Measurements from ENCODE around the gene FAM20C. TPM values are rescaled to one million over a fixed set of nuclear protein-coding genes. Genes with fewer than 3 reads are reported as not detected.
A peak's percentile ranks its signal among the peaks of the same experiment; 100 is the strongest.

The FAM20C gene
- total RNA-seq, 2 donors from 2014 or later: 56.6 to 74.3 TPM

DNA sequence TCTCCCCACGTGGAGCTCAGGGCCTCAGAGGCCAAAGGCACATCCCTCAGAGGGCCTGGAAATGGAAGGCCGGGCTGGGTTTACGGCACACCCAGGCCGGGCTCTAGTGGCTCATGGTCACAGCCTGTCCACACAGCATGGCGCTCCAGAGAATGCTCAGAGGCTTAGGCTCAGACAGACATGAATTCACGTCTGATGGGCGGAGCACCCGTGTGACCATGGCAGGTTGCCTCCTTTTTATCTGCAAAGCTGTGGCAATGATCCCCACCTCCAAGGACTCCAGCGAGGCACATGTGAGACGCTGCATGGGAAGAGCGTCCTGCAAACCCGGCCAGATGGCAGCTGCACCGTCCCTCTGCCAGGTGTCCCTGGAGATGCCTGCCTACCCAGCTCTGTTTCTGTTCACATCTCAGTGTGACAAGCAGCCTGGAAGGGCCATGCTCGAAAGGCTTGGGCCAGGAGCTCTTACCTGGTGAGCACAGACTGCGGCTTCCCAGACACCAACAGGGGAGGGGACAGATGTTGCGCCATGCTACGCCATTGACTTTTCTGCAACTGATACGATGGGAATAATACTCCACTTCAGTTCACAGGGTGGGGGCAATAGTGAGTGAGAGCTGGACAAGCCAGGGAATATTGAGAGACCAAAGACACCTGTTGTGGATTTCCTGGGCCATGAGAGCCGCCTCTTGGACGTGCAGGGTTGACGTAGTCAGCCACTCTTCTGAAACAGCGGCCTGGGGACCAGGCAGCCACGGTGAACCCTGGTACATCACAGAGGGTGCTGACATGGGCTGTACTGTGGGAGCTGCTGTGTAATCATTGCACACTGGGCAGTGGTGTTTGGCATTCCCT lies 34.4 kb upstream of the FAM20C start:
- intact Hi-C loops (cut with DNase I): no loop called here
- DNase-seq (ENCODE audit: low spot score): peak; percentile 66

DNA sequence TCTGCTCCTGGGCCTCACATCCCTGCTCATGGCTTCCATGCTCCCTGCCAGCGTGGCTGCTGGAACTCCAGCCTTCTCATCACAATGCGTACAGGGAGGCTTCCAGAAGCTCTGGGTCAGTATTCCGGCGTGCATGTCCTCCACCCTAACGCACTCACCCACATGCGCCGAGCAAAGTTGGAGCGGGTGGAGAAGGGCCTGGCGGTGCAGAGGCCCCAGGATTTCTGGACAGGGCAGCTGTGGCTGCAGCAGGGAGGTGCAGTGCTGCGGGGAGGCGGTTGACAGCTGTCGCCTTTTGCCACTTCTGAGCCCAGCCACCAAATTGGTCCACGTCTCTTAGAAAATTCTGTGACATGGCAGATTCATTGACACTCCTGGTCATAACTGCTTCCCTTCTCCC lies 33.6 kb upstream of the FAM20C start:
- DNase-seq (ENCODE audit: low spot score): peak; percentile 73
- intact Hi-C loops (cut with DNase I): no loop called here

DNA sequence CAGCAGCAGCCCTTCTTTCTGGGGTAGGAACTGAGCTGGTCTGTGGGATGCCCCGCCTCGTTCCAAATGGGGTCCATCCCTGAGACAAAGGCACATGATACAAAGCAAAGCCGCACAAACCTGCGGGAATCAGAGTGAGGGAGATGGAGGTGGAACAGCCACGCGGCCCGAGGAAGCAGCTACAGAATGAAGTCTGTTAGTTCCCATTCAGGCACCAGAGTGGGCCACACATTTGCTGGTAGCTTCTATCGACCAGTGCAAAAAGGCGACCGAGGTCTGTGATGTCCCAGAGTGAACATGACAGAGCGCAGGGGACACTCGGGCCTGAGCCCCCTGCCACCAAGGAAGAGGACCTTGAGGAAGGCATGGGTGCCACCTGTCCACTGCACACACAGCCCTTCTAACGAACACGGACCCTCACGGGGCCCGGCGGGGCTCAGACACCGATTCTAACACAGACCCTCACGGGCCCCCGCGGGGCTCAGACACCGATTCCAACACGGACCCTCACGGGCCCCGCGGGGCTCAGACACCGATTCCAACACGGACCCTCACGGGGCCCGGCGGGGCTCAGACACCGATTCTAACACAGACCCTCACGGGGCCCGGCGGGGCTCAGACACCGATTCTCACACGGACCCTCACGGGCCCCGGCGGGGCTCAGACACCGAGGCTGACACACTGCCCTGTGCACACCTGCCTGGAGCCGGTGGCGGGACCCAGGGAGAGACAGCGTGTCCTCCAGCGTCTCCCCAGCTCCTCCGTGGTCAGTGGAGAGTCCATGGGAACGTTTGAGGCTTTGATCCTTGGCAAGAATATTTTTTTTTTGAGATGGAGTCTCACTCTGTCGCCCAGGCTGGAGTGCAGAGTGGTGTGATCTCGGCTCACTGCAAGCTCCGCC lies 32.8 kb upstream of the FAM20C start:
- intact Hi-C loops (cut with DNase I): no loop called here
- DNase-seq (ENCODE audit: low spot score): peak; percentile 64

DNA sequence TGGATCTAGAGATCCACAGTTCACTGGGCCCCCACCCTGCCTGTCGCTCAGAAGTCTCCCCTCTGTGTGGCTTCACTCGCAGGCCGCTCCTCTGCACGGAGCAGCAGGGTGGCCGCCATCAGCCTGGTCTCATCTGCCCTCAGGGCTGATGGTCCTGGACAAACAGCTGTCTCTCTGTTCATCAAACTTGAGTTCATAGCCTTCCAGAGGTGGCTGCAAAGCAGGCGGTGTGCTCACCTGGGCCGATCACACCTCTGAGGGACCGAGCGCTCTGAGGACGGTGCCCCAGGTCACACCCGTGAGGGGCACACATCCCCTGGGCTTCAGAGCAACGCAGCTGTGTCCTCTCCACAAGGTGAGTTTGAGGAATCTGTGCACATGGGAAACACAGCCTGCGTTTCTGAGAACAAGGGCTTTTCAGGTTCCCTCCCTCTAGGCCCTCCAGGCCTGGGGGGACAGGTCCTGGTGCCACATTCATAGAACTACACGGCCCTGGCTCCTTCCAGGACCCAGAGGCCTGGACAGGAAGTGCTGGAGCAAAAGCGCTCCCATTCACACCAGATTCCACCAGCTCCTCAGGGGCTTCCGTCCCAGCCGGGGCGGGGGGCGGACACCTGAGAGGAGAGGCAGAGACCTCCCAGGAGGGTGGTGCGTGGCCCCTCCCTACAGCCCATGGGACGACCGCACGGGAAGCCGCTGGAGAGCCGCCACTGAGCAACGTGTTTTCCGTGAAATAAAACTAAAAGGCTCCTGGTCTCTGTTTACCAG lies 31.2 kb upstream of the FAM20C start:
- intact Hi-C loops (cut with DNase I): no loop called here
- DNase-seq (ENCODE audit: low spot score): peak; percentile 56

DNA sequence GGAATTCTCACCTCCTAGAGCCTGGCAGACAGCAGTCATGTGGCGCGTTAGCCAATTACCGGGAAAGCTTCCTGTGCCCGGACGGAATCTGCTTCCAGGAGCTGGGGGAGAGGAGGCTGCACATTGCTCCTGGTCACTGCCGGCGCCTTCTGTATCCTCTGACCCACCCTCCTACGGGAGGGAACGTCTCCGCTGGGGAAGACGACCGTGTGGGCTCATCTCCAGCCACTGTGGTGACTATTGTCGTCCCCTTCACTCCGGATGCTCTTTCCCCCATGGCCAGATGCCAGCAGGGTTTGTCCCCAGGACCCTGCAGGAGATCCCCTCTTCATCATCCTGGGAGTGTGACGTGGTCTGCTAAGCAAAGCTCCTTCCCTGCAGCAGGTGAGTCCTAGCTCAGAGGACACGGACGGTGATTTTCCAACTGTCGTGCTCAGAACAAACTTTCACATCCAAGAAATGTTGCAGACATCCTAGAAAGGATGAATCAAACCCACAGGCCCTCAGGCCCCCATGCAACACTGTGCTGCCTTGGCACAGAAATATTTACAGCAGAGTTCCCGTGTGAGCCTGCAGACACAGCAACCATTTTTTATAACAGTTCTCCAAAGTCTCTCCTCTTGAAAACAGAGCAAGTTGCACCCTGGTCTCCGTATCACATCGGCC lies 29.6 kb upstream of the FAM20C start:
- intact Hi-C loops (cut with DNase I): no loop called here
- DNase-seq (ENCODE audit: low spot score): peak; percentile 44

- intact Hi-C loops (cut with DNase I): no loop called here
- DNase-seq (ENCODE audit: low spot score): peak; percentile 74
Observed at GRCh38 chr7:163298-163695, 29.1 kb upstream of the FAM20C start.

- DNase-seq (ENCODE audit: low spot score): peak; percentile 76
- intact Hi-C loops (cut with DNase I): no loop called here
Observed at GRCh38 chr7:163971-164881, 28.1 kb upstream of the FAM20C start.

GRCh38 chr7:164882-165660 lies 27.3 kb upstream of the FAM20C start:
- intact Hi-C loops (cut with DNase I): no loop called here
- peak; percentile 65 for DNase-seq (ENCODE audit: low spot score)

DNA sequence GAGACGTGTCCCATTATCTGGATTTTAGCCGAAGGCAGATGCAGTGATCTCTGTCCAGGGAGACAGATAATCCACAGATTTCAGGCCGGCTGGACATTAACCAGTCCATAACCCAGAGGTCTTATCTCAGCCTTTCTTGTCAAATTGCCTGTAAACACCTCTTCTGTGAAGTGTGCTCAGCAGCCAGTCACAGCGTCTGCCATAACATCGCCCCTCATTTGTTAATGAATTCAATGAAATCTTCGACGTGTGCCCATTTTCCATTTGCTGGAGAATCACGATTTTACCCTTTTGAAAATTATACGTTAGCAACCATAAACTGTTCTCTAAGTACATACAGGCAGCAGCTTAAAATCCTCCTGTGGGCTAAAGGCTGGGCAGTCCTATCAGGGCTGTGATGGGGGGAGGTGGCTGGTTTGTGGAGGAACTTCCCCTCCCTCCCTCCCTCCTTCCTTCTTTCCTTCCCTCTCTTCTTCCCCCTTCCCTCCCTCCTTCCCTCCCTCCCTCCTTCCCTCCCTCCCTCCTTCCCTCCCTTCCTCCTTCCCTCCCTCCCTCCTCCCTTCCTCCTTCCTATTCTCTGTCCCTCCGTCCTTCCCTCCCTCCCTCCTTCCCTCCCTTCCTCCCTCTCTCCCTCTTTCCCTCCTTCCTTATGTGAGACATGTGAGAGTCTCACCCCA lies 26.6 kb upstream of the FAM20C start:
- intact Hi-C loops (cut with DNase I): no loop called here

DNA sequence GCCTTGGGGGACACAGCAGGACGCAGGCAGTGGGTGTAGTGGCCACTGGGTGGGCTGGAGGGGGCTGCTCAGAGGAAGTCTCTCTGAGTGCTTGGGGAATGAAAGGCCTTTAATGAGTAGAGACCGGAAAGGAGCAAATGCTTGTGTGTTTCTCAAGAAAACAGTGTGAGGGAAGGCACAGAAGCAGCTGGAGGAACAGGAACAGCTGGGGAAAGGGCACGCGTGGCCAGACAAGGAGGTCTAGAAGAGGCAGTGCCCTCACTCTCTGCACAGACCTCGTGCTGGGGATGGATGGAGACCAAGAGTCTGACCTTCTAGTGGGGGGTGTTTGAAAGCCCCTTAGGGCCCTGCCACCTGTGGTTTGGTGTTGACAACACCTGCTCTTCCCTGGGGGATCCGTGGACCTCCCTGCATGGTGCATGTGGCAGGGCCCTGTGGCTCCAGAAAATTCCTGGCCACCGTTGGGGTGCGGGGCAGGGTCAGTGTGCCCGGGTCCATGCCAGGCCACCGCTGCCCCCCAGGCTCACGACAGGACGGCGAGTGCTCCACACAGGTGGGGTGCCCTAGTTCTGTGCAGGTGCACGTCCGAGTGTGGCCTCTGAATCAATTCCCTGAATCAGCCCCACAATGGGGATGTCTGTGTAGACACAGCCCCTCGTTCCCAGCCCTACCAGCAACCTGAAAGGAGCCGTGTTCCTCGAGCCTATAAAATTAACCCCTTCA lies 25.9 kb upstream of the FAM20C start:
- DNase-seq (ENCODE audit: low spot score): peak; percentile 68
- intact Hi-C loops (cut with DNase I): no loop called here

More for the DNA sequence above, 26.6 kb upstream of the FAM20C start:
- DNase-seq (ENCODE audit: low spot score): no peak

GRCh38 chr7:167090-167855 lies 25.1 kb upstream of the FAM20C start:
- DNase-seq (ENCODE audit: low spot score): peak; percentile 85
- intact Hi-C loops (cut with DNase I): no loop called here

DNA sequence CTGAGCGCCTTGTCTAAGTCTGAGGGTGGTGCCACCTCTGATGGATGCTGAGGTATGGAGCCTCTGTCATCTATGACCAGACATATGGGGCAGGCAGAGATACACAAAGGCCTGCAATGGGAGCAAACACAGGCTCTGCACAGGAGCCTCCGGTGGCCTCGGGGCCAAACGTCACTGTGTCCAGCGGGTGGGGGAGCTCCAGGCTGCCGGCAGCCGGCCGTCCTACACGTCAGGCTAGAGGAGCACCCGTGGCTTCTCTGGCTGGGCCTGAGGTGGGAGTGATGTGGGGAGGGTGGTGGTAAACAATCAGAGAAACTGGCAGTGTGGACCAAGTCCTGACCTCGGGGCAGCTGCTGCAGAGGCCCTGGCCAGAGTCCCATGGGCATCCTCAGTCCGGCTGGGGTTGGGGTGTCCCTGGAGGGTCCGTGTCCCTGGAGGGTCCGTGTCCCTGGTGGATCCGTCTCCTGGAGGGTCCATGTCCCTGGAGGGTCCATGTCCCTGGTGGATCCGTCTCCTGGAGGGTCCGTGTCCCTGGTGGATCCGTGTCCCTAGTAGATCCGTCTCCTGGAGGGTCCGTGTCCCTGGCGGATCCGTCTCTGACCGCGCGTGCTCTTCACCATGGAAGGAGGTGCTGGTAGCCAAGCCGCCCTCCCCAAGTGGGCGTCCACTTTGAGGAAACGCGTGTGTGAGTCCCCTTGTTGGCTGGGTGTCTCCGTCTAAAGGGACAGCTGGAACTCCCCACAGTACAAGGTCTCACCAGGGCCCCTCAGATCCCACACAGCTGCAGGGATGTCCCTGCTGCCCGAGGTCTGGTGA lies 24.2 kb upstream of the FAM20C start:
- DNase-seq (ENCODE audit: low spot score): peak; percentile 77
- intact Hi-C loops (cut with DNase I): no loop called here

DNA sequence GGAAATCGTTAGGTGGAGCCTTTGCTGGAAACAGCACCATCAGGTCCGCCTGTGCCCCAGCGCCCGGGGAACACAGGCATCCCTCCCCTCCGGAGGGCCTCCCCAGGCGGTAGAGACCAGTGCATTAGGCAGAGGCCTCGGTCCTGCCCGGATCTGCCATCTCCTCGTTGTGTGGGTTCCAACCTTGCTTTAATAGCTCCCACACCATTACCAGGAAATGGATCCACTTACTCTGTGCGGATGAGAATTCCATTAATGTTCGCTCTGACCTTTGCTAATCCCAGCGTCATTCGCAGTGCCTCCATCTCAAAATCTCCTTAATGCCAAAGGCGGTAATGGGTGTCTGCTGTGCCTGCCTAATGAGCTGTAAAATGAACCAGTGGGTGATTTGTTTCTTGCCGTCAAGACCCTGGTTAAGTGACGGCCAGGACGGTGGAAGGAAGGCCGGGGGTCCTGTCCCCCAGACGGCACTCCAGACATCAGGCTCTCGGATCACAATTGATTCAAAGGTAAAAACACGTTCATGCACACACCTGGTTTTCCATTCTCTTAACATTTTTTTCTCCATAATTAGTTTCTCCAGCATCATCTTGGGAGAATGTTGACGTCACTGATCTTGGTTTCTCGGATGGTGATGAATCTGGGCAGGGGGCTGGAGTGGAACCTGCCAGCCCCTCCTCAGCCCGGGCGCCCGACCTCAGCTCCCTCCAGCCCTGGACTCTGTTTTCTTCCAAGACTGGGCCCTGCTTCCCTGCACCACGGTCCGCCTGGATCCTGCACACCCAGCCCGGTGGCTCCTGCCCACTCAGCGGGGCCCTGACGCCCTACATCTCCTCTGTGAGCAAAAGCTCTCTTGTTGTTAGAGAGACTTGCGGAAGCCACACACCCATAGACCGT lies 22.8 kb upstream of the FAM20C start:
- DNase-seq (ENCODE audit: low spot score): peak; percentile 67
- intact Hi-C loops (cut with DNase I): no loop called here
